ENCODE results near the gene RAB3A.

Gene RAB3A

DNA sequence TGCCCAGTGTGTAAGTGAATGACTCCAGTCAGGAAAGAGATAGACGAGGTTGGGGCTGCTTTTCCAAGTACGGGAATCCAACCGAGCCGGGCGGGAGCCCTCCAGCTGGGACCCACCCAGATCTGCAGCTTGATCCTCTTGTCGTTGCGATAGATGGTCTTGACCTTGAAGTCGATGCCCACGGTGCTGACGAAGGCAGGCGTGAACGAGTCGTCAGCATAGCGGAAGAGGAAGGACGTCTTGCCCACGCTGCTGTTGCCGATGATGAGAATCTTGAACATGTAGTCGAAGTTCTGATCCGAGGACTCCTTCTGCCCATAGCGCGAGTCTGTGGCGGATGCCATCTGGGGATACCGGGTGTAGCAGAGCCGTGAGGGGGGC is 1.5 kb downstream of the RAB3A start:
- TF ChIP-seq, protein P1, sequence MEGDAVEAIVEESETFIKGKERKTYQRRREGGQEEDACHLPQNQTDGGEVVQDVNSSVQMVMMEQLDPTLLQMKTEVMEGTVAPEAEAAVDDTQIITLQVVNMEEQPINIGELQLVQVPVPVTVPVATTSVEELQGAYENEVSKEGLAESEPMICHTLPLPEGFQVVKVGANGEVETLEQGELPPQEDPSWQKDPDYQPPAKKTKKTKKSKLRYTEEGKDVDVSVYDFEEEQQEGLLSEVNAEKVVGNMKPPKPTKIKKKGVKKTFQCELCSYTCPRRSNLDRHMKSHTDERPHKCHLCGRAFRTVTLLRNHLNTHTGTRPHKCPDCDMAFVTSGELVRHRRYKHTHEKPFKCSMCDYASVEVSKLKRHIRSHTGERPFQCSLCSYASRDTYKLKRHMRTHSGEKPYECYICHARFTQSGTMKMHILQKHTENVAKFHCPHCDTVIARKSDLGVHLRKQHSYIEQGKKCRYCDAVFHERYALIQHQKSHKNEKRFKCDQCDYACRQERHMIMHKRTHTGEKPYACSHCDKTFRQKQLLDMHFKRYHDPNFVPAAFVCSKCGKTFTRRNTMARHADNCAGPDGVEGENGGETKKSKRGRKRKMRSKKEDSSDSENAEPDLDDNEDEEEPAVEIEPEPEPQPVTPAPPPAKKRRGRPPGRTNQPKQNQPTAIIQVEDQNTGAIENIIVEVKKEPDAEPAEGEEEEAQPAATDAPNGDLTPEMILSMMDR (IDR thresholded peaks at IDR 0.05) = no peak

GRCh38 chr19:18198374-18198773 is 5.5 kb downstream of the RAB3A start:
- TF ChIP-seq, protein P1 (IDR thresholded peaks at IDR 0.05) = no peak

DNA sequence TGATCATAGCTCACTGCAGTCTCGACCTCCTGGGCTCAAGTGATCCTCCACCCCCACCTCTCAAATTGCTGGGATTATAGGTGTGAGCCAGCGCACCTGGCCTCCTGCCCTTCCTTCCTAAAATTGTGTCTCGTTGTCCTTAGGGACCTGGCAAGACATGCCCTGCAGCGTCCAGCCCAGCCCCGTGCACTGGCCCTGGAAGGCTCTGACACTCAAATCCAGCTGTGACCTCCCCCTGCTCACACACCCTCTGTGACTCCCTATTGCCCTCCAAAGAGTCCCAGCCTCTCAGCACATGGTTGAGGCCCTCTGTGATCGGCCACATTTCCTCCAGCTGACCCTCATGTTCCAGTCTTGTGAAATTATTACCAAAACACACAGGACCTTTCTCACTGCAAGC is 5.9 kb downstream of the RAB3A start:
- TF ChIP-seq, protein P1 (IDR thresholded peaks at IDR 0.05) = no peak

DNA sequence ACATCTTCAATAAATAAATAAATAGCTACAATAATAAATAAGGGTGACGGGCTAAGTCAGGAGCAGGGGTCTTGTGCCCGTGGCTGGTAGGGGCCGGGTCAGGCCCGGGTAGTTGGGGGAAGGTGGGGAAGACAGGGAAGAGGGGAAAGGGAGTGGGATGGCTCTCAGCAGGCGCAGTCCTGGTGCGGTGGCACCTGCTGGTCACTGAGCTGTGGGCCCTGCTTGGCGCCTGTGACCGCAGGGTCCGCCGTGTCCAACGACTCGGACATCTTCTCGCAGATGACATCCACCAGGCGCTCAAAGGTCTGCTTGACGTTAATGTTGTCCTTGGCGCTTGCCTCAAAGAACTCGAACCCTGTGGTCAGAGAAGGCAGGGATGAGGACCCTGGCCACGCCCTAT is 6.5 kb downstream of the RAB3A start:
- TF ChIP-seq, protein P1 (IDR thresholded peaks at IDR 0.05) = no peak

- TF ChIP-seq, protein P1 (IDR thresholded peaks at IDR 0.05) = no peak
Observed at GRCh38 chr19:18196511-18196845, 7.4 kb downstream of the RAB3A start.

- TF ChIP-seq, protein P1 (IDR thresholded peaks at IDR 0.05) = no peak
Observed at GRCh38 chr19:18194554-18195238, 9.1 kb downstream of the RAB3A start.

GRCh38 chr19:18194181-18194530 is 9.7 kb downstream of the RAB3A start:
- TF ChIP-seq, protein P1 (IDR thresholded peaks at IDR 0.05) = no peak

Measured in LNCAP (cell line).